NCI-H1048 (cell line): ENCODE data around the gene SERPINA12.

Source experiments
- DNase-seq: peaks from one replicate; lab custom pipeline; 2025; lab: John Stamatoyannopoulos, UW

The SERPINA12 gene

GRCh38 chr14:94509356-94509755 lies at the start of gene SERPINA12:
SERPINA12 (minus strand) TSS chr14:94509469; CDS start chr14:94498397, 11,072 bp downstream.
- no peak for DNase-seq

- no peak for DNase-seq
Measured at GRCh38 chr14:94558842-94559241, 49.6 kb upstream of the SERPINA12 start.

- DNase-seq: no peak
Measured at GRCh38 chr14:94557327-94557726, 48.1 kb upstream of the SERPINA12 start.

GRCh38 chr14:94555991-94556390 lies 46.7 kb upstream of the SERPINA12 start:
- no peak for DNase-seq

- DNase-seq: no peak
Measured at GRCh38 chr14:94550041-94550440, 40.8 kb upstream of the SERPINA12 start.

GRCh38 chr14:94548999-94549985 lies 40.0 kb upstream of the SERPINA12 start:
- DNase-seq: no peak

- DNase-seq: no peak
Measured at GRCh38 chr14:94548131-94548998, 39.1 kb upstream of the SERPINA12 start.

- DNase-seq: no peak
Measured at GRCh38 chr14:94547726-94548125, 38.5 kb upstream of the SERPINA12 start.

- no peak for DNase-seq
Measured at GRCh38 chr14:94547151-94547680, 37.9 kb upstream of the SERPINA12 start.

GRCh38 chr14:94545131-94545841 lies 36.0 kb upstream of the SERPINA12 start:
- no peak for DNase-seq

- DNase-seq: no peak
Measured at GRCh38 chr14:94544726-94545125, 35.5 kb upstream of the SERPINA12 start.

GRCh38 chr14:94543449-94544124 lies 34.3 kb upstream of the SERPINA12 start:
- DNase-seq: no peak

- DNase-seq: no peak
Measured at GRCh38 chr14:94542811-94543440, 33.7 kb upstream of the SERPINA12 start.

- no peak for DNase-seq
Measured at GRCh38 chr14:94542111-94542810, 33.0 kb upstream of the SERPINA12 start.

GRCh38 chr14:94541234-94541975 lies 32.1 kb upstream of the SERPINA12 start:
- no peak for DNase-seq

GRCh38 chr14:94540031-94540794 lies 30.9 kb upstream of the SERPINA12 start:
- DNase-seq: no peak

GRCh38 chr14:94539181-94539580 lies 29.9 kb upstream of the SERPINA12 start:
- DNase-seq: no peak

GRCh38 chr14:94538070-94538740 lies 28.9 kb upstream of the SERPINA12 start:
- no peak for DNase-seq
